ENCODE data around the gene ACLY.

ACLY gene

DNA sequence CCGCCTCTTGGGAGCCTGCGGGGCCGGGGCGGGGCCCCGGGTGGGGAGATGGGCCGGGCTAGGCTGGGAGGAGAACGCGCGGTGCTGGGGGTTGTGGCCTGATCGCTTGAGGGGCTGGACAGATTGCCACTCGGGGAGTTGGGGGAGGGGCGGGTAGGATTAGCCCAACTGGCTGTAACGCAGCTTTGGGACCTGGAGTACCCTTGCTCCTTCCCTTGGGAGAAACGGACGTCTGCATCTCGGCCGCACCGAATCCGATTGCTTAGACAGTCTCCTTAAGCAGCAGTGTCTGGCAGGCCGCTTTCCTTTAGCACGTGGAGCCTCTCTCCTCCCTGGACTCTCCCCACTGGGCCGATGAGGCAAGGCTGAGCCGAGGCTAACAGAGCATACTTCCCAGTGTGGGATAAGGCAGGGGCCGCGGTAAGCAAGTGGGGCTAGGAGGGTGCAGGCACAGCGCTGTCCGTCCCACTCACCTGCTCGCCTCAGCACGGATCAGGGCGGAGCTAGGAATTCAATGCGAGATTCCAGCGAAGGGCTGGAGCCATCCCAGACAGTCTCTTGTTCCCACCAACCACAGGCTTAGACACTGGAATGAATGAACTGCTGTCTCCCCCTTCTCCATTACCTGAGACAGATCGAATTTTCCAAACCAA is 540 bp upstream of the ACLY start:
- TF ChIP-seq, protein P1, sequence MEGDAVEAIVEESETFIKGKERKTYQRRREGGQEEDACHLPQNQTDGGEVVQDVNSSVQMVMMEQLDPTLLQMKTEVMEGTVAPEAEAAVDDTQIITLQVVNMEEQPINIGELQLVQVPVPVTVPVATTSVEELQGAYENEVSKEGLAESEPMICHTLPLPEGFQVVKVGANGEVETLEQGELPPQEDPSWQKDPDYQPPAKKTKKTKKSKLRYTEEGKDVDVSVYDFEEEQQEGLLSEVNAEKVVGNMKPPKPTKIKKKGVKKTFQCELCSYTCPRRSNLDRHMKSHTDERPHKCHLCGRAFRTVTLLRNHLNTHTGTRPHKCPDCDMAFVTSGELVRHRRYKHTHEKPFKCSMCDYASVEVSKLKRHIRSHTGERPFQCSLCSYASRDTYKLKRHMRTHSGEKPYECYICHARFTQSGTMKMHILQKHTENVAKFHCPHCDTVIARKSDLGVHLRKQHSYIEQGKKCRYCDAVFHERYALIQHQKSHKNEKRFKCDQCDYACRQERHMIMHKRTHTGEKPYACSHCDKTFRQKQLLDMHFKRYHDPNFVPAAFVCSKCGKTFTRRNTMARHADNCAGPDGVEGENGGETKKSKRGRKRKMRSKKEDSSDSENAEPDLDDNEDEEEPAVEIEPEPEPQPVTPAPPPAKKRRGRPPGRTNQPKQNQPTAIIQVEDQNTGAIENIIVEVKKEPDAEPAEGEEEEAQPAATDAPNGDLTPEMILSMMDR (IDR thresholded peaks at IDR 0.05), result no peak

DNA sequence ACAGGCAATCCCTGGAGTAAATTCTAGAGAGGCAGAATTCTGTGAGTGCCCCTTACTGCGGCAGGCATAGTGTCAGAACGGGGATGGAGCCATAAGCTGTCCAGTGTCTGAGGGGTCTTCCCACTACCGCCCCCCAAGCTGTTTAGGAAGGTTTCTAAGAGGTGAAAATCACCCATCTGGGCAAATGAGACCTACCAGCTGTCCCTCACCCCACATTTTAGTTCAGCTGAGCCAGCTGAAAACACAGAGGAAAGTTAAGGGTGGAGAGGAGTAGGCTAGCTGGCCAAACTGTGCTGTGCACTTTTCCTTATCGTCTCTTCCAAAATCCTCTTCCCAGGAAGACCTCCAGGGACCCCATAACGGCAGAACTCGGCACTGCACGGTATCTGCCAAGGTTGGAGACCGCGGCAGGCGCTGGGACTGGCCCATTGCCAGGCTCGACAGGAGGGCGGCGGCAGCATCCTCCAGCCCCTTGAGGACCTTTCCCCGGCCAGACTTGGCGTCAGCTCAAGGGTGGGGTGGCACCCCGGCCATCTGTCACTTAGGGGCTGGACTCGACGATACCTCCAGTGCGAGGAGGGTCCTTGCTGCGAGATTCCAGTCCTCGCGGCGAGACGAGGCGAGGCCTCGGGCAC is 955 bp downstream of the ACLY start:
- TF ChIP-seq, protein P1 (IDR thresholded peaks at IDR 0.05), result no peak

DNA sequence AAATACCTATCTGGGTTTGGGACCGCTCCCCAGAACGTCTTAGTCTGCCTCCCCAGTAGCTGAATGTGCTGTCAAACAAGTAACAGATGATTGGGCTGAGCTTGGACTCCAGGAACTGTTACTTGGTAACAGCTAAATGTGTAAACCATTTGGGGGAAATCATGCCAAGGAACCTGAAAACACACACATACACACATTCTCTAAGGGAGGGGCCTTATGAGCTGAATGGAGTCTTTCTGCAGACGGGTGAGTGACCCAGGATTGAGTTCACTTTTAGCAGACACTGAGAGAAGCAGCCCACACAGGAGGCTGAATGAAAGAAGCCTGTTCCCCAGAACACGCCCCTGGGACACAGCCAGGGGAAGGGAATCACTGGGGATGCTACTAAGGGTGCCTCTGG is 1.6 kb downstream of the ACLY start:
- TF ChIP-seq, protein P1 (IDR thresholded peaks at IDR 0.05), result no peak

DNA sequence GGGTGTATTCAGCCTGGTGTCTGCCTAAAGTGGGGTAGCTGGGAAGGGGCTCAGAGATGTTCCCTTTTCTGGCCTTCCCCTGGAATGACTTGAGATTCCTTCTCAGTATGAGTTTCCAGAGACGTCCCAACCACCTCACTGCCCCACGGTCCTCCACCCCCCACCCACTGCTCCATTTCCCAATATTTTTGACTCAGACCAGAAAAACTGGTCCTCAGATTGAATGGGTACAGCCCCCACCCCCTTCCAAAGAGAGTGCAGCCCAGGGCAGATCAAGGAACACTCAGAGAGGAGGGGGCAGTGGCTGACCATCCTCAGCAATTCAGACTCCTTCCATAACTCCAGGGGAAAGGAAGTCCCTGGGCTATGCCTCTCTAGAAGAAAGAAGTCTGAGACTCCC is 3.2 kb downstream of the ACLY start:
- TF ChIP-seq, protein P1 (IDR thresholded peaks at IDR 0.05), result no peak

DNA sequence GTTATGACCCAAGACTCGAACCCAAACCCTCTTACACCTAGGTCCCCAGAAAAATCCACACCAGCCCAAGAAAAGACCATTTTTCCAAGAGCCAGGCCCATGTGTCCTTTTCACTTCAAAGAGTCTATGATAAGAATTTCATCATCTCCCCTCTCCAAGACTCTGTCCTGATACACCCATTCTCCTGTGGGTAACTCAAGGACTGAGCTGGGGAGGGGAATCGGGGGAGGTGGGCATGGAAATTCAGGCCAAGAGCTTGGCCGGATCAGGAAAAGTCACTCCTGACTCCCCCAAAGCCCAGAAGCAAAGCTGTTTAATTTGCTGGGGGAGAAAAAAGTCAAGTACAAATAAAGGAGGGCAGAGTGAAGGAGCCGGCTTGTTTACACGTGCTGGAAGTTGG is 3.7 kb downstream of the ACLY start:
- TF ChIP-seq, protein P1 (IDR thresholded peaks at IDR 0.05), result no peak

DNA sequence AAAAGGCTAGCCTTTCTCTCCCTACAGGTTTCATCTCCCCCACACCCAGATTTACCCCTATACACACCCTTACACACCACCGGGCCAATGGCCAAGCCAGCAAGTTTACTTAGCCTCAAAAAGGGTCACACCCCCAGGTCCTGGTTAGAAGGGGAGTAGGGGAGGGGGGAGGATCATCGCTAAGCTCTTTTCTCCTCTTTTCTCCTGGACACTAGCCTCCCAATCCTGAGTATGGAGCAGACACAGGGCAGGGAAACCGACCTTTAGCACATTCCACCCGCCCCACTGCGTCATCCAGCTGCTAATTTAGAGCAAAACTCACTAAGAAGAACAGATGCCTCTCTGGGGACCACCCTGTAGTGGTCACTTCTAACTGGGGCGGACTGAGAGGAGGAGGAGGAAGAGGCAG is 4.4 kb downstream of the ACLY start:
- TF ChIP-seq, protein P1 (IDR thresholded peaks at IDR 0.05), result no peak

DNA sequence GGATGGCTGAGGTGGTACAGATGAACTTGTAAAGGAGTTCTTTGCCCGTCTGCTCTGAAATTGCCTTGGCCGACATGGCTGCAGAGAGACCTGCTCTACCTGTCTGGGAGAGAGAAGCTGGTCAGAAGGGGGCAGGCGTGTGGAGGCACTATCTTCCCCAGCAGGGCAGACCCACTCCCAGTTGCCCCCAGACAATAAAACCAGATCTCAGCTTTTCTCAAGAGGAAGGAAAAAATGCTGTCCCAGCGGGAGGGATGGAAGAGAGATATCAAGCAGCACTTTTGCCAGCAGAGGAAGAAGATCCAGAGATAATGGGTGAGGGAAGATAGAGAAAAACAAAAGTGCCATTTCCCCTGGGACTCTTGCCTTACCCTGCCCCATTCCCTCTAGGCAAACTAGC is 5.0 kb downstream of the ACLY start:
- TF ChIP-seq, protein P1 (IDR thresholded peaks at IDR 0.05), result no peak
